Bronchial epithelial cell (primary cell): Measurements from ENCODE around the gene SLC35D2. TPM values are rescaled to one million over a fixed set of nuclear protein-coding genes. Genes with fewer than 3 reads are reported as not detected.
A peak's percentile ranks its signal among the peaks of the same experiment; 100 is the strongest.

Source experiments
- DNase-seq: peaks from one replicate; pipeline ENCODE4 v3.0.0-alpha.2; 2010; ENCODE audit warnings: low read depth
- FAIRE-seq: peaks from 2 replicates; lab custom pipeline; 2011; peaks lifted over from hg19 to GRCh38; lab: Jason Lieb, UNC
- H3K27me3 ChIP-seq: 2 replicates; pipeline ENCODE4 v1.5.1; 2011; ENCODE audit warnings: low read length; ENCODE audit not compliant: control insufficient read depth, insufficient read depth
- H3K36me3 ChIP-seq: 2 replicates; pipeline ENCODE4 v1.5.1; 2011; ENCODE audit warnings: low read length; ENCODE audit not compliant: control insufficient read depth, insufficient read depth
- H3K4me3 ChIP-seq: 2 replicates; pipeline ENCODE4 v1.5.1; 2011; ENCODE audit warnings: mild to moderate bottlenecking, low read depth, low read length, control low read depth
- CTCF ChIP-seq: IDR thresholded peaks from 2 replicates; pipeline ENCODE4 v1.5.1; 2011; ENCODE audit warnings: mild to moderate bottlenecking, moderate library complexity, low read length, control low read depth, inconsistent platforms; ENCODE audit not compliant: insufficient read depth, severe bottlenecking
- total RNA-seq: library from RNA; depleted of rRNA; stranded (reverse); fragments of >200 nt; gene quantifications from 2 replicates; pipeline ENCODE4 v1.2.1, GENCODE V29; 2014

The SLC35D2 gene
- total RNA-seq, 1 donor from 2014 or later = 30.3 TPM

- FAIRE-seq = peak; percentile 90
Observed at GRCh38 chr9:96281641-96282040, 101.9 kb downstream of the SLC35D2 start.

GRCh38 chr9:96279932-96280331 is 103.6 kb downstream of the SLC35D2 start:
- no peak overlapping the region for H3K4me3 ChIP-seq
- FAIRE-seq = no peak
- H3K36me3 ChIP-seq = no peaks in the 10 kb centered on the region
- H3K27me3 ChIP-seq = no peaks in the 10 kb centered on the region
- TF ChIP-seq CTCF = no peak
- peak; percentile 70 for DNase-seq

More at GRCh38 chr9:96281641-96282040, 101.9 kb downstream of the SLC35D2 start:
- DNase-seq = no peak
- no peak for TF ChIP-seq CTCF
- Histone ChIP-seq H3K27me3 (no peaks in the 10 kb centered on the region), H3K36me3 (no peaks in the 10 kb centered on the region), H3K4me3 (no peak overlapping the region)

- H3K36me3 ChIP-seq = no peaks in the 10 kb centered on the region
- no peak overlapping the region for H3K4me3 ChIP-seq
- no peak for FAIRE-seq
- DNase-seq = no peak
- H3K27me3 ChIP-seq = no peaks in the 10 kb centered on the region
- TF ChIP-seq CTCF = no peak
Observed at GRCh38 chr9:96274939-96275338, 108.6 kb downstream of the SLC35D2 start.

Other genes with a start within 250 kb of the SLC35D2 start
- gene HSD17B3, start 81.5 kb downstream of the SLC35D2 start, total RNA-seq = 0.53 and 1.2 TPM in 2 replicates
- 0.13 and 0.26 TPM in 2 replicates for gene ZNF367, start 34.7 kb upstream of the SLC35D2 start, total RNA-seq
- gene HABP4, start 66.5 kb upstream of the SLC35D2 start, total RNA-seq = 6.6 and 7.0 TPM in 2 replicates
- 8.4 and 11.6 TPM in 2 replicates for gene CDC14B, start 236.1 kb upstream of the SLC35D2 start, total RNA-seq